ENCODE measurements around the gene XRCC3. TPM values are rescaled to one million over a fixed set of nuclear protein-coding genes. Genes with fewer than 3 reads are reported as not detected.

XRCC3 gene
- total and polyA plus RNA-seq, 4 donors, result 1.7 to 14.1 (median 2.8) TPM

GRCh38 chr14:103656031-103656755 lies 59.1 kb downstream of the XRCC3 start:
- no peaks in the 10 kb centered on the region for H3K27me3 ChIP-seq (ENCODE audit: control insufficient read depth in 4 of 4, insufficient read depth in 4 of 4, low read length in 3 of 4)
- H3K4me1 ChIP-seq (ENCODE audit: control insufficient read depth in 4 of 4, insufficient read depth in 4 of 4, low read length in 3 of 4), result peaks cover 0 to 10% (median 4%) of the 10 kb centered on the region in 4 donors
- no peak overlapping the region for H3K4me3 ChIP-seq (ENCODE audit: low read depth in 1 of 3, low read length in 3 of 3)
- 81% methylated on average over 4 of the region's 4 CpGs for WGBS
- H3K27ac ChIP-seq (ENCODE audit: low read depth in 1 of 2, low read length in 2 of 2), result no peak overlapping the region
- DNase-seq (ENCODE audit: low spot score), result no peak
- peaks cover 9 to 48% (median 32%) of the 10 kb centered on the region in 4 donors for H3K36me3 ChIP-seq (ENCODE audit: control insufficient read depth in 4 of 4, insufficient read depth in 3 of 4, low read depth in 1 of 4, low read length in 3 of 4)
- TF ChIP-seq HNF4A (conservative IDR thresholded peaks at IDR 0.05) (peak in 1 of 2 donors; percentile 7), YY1 (IDR thresholded peaks at IDR 0.05) (no peak)
- H3K9ac ChIP-seq (ENCODE audit: low read depth in 1 of 2, low read length in 2 of 2), result no peak overlapping the region
- no peaks in the 10 kb centered on the region for H3K9me3 ChIP-seq (ENCODE audit: control insufficient read depth in 4 of 4, low read length in 3 of 4)

GRCh38 chr14:103654619-103655018 lies 60.6 kb downstream of the XRCC3 start:
- no peak overlapping the region for H3K4me3 ChIP-seq (ENCODE audit: low read depth in 1 of 3, low read length in 3 of 3)
- no peak overlapping the region for H3K9ac ChIP-seq (ENCODE audit: low read depth in 1 of 2, low read length in 2 of 2)
- WGBS, result 85% methylated on average over 6 of the region's 6 CpGs
- DNase-seq (ENCODE audit: low spot score), result no peak
- no peaks in the 10 kb centered on the region for H3K27me3 ChIP-seq (ENCODE audit: control insufficient read depth in 4 of 4, insufficient read depth in 4 of 4, low read length in 3 of 4)
- H3K27ac ChIP-seq (ENCODE audit: low read depth in 1 of 2, low read length in 2 of 2), result no peak overlapping the region
- peaks cover 0 to 10% (median 4%) of the 10 kb centered on the region in 4 donors for H3K4me1 ChIP-seq (ENCODE audit: control insufficient read depth in 4 of 4, insufficient read depth in 4 of 4, low read length in 3 of 4)
- H3K9me3 ChIP-seq (ENCODE audit: control insufficient read depth in 4 of 4, low read length in 3 of 4), result no peaks in the 10 kb centered on the region
- TF ChIP-seq YY1 (IDR thresholded peaks at IDR 0.05) (no peak), GABPA (IDR thresholded peaks at IDR 0.05 in 1 of 2, conservative IDR thresholded peaks at IDR 0.05 in 1 of 2) (no peak), CTCF (IDR thresholded peaks at IDR 0.05; ENCODE audit: low read depth, low read length, missing input control) (no peak), RAD21 (IDR thresholded peaks at IDR 0.05) (no peak), ATF3 (IDR thresholded peaks at IDR 0.05) (no peak), FOXA1 (IDR thresholded peaks at IDR 0.05) (no peak), REST (IDR thresholded peaks at IDR 0.05) (no peak), MAX (IDR thresholded peaks at IDR 0.05) (no peak), FOXA2 (IDR thresholded peaks at IDR 0.05) (no peak), HNF4G (IDR thresholded peaks at IDR 0.05) (no peak), TAF1 (conservative IDR thresholded peaks at IDR 0.05) (no peak), SP1 (IDR thresholded peaks at IDR 0.05) (no peak), EGR1 (IDR thresholded peaks at IDR 0.05; ENCODE audit: low read depth in 2 of 2) (no peak), ZBTB33 (IDR thresholded peaks at IDR 0.05) (no peak), HNF4A (conservative IDR thresholded peaks at IDR 0.05) (no peak), JUND (IDR thresholded peaks at IDR 0.05) (no peak)
- peaks cover 7 to 34% (median 26%) of the 10 kb centered on the region in 4 donors for H3K36me3 ChIP-seq (ENCODE audit: control insufficient read depth in 4 of 4, insufficient read depth in 3 of 4, low read depth in 1 of 4, low read length in 3 of 4)

Data from liver (tissue), 9 donors.